GM21786 (cell line): ENCODE results near the gene COL27A1.

Experiments used
- ATAC-seq: cut with Tn5 transposase; IDR thresholded peaks from one replicate; pipeline ENCODE4 v1.9.1; 2021; ENCODE audit not compliant: unreplicated experiment

The COL27A1 gene

DNA sequence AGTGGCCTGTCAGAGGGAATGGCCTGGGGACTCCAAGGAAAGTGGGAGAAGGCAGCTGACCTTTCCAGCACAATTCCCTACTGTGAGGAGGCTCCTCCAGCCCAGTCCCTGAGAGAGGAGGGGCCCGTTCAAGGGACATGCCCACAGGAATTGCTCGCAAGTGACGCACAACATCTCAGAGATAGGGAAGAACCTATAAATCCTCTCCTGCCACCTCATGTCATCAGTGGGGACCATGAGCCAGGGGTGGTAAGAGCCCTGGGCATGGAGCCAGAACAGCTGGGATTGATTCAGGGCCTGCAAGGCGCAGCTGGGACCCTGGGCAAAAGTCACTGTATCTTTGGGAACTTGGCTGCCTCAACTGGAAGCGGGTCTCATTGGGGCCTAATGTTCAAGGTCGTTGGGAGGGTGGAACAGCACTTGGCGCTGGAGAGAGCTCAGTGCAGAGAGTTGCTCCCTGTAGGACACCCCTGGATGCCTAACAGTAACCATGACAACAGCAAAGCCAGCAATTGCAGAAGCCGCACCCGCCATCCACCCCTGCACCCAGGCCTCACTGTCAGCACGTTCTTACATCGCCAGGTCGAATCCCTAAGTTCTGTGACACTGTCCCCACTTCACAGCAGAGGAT, 126.3 kb downstream of the COL27A1 start:
- no peak for ATAC-seq

DNA sequence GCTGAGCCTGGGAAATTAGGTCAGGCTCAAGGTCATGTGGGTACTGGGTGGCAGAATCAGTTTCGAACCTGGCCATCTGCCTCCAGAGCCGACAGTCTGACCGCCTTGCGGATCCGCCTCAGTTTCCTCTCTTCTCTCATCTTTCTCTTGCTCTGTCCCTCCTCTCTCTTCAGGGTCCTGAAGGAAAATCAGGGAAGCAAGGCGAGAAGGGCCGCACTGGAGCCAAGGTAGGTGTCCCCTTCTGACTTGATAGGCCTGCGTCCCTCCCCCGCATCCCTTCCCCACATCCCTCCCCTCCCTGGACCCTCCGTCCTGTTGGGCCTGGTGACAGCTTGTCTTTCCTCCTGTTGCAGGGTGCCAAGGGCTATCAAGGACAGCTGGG, 126.8 kb downstream of the COL27A1 start:
- ATAC-seq = no peak

DNA sequence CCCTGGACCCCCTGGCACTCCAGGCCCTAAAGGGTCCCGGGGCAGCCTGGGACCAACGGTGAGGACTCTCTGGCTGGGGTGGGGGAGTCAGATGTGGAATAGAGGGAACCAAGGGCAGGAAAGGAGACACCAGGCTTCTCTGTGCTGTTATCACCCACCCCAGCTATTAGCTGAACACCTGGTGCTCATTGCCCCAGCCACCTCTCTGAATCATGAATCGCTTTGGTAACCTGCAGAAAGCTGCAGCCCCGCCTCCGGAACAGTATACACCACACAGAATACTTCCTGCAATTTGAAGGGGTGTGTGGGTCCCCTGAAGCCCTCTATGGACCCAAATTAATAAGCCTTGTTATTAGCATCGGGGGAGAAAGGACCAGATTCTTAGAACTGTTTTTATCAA, 127.2 kb downstream of the COL27A1 start:
- no peak for ATAC-seq

DNA sequence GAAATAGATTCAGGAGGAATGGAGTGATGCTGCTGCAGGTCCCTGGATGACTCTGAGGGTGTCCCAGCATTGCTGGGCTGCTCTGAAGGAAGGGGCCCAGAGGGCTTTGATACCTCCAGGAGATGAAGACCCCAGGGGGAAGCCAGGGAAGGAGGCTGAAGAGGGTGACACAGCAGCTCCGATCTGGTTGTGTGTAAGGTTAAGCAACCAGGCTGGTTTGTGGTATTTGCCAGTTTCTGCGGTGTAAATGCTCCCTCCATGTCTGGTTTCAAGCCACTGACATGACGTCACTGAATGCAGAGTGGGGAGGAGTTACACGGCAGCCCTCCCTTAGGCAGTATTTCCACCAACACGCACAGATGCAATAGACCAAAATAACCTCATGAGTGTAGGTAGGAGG, 127.6 kb downstream of the COL27A1 start:
- no peak for ATAC-seq

DNA sequence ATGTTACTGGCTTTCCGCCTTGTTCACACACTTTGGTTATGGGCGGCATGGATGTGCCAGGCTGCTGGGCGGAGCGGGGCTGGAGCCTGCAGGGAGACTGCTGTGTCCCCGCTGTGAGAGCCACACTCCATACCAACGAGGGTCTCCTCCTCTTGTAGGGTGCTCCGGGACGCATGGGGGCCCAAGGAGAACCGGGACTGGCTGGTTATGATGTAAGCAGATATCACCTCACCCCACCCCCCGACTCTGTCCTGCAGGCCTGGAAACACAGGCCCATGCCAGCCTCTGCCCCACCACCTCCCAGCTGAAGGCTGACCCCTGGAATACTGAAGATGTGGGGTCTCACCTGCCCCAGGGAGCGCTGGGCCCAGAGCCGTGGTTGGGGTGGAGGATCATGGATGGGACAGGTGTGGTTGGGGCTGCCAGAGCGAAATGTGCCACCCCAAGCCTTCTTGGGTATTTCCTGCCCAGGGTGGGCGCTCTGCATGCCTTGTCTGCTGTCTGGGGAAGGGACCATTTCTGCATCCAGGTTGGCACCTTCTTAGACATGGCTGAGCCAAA, 128.3 kb downstream of the COL27A1 start:
- ATAC-seq = no peak

DNA sequence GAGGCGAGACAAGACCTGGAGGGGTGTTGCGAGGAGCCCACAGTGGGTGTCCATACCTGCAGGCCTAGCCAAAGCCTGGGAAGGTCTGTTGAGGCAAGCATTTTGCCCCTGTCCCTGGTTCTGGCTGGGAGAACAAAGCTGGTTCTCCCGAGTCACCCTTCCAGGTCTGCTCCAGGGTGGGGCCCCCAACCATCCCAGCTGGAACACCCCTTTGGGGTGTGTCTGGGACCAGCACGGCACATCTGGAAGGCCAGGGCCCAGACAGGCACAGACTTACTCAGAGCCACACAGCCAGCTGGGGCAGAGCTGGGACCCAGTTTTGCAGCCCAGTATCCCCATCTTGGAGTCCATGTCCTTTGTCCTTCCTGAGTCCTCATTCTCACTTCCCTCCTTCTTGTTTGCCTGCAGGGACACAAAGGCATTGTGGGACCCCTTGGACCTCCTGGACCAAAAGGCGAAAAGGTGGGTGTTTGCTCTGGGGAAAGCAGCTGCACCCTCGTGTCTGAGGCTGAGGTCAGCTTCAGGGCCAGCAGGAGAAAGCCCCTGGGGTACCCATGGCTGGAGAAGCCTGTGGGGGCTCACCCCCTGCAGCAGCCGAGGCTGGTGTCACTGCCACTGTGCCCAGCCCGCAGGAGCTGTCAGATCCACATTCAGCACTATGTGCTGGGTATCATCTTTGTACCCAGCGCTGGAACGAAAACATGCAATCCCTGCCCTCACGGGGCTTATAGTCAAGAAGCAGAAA, 129.2 kb downstream of the COL27A1 start:
- no peak for ATAC-seq

DNA sequence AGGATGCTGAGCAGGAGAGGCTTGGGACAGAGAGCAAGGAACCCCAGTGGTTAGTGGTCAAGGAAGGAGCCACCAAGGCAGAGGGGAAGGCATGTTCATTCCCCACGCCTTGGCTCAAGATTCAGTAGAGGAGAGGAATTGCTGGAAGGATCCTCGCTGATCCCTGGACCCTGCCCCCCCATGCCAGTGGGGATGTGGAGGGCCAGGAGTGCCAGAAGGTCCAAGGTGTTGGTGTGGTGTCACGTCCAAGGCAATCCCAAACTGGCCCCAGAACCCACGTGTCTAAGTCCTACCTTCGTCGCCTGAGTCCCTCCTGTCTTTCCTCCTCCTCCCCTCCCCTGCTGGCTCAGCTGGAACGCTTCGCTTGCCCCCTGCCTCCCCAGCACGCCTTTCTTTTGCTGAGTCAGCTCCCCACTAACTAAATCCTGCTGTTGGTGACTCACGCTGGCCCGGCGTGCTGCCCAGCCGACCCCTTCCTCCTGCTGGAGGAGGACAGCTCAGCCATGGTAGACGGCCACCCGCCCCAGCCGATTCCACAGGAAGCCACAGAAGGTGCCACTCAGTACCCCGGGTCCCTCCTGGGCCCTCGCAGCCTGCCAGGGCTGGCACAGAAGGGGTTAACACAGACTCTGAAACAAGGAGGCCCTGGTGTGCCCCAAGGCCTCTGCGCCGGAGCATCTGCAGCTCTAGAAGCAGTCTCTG, 130.0 kb downstream of the COL27A1 start:
- ATAC-seq = no peak

DNA sequence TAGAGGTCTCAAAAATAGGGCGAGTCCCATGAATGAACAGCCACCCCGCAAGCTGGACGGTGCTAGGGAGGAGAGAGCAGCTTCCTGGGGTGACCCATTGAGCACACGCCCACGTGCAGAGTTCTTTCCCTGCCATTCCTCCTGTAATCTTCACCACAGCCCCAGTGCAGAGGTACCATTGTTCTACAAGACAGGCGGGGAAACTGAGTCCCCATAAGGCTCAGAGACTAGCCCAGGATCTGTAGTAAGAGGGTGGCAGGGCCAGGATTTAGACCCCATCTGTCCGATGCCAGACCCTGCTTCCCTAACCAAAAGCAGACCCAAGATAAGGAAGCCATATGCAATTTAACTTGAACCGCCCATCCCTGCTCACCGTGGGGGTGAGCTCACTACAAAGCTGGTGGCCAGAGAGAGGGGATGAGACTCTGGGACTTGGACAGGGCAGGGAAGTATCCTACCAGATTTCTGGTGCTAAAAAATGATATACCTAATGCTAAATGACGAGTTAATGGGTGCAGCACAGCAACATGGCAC, 130.9 kb downstream of the COL27A1 start:
- ATAC-seq = no peak

DNA sequence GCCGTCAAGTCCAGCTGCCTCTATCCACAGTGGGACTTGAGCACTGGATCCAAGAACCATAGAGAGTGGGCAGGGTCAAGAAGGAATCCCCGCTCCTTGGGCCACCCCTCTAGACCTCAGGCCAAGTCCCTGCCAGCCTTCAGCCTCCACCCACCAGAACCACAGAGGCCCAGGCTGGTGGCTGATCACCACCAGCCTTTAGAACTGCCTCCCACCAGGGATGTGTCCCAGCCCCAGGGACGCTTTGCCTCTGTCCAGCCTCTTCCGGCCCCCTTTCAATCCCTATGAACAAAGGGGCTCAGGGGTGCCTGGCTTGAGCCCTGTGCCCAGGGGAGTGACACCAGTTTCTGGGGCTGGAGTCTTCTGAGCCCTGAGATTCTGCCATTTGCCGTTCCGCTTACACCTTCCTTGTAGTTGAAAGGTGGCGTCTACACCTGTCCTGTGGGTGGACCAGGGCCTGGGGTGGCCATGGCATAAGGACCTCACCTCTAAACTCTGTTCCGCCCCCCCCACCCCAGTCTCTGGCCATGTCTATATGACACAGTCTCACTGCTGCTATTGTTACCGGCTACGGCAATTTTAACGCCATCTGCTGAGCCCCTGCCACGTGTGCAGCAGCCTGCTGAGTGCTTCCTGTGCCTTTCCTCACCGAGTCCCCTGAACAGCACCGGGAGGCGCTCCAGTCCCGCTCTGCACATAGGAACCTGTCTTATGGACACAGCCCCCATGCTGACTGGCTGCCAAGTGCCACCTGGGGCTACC, 131.8 kb downstream of the COL27A1 start:
- no peak for ATAC-seq

DNA sequence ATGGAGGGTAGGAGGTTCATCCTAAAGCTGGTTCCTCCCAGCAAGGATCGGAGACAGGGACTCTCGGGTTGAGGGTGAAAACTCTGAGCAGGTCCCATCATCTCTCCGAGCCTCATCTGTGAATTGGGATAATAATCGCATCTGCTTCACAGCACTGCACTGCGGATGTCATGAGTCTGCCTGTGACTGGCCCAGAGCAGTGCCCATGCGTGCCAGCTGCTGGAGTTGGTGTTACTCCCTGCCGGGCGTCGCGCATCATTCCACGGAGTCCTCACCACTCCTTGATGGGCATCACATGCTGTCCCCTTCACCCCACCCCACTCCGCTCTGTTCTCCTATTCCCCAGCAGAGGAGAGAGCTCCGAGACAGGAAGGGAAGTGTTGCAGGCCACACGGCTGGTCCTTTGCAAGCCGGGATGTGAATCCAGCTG, 132.4 kb downstream of the COL27A1 start:
- no peak for ATAC-seq

DNA sequence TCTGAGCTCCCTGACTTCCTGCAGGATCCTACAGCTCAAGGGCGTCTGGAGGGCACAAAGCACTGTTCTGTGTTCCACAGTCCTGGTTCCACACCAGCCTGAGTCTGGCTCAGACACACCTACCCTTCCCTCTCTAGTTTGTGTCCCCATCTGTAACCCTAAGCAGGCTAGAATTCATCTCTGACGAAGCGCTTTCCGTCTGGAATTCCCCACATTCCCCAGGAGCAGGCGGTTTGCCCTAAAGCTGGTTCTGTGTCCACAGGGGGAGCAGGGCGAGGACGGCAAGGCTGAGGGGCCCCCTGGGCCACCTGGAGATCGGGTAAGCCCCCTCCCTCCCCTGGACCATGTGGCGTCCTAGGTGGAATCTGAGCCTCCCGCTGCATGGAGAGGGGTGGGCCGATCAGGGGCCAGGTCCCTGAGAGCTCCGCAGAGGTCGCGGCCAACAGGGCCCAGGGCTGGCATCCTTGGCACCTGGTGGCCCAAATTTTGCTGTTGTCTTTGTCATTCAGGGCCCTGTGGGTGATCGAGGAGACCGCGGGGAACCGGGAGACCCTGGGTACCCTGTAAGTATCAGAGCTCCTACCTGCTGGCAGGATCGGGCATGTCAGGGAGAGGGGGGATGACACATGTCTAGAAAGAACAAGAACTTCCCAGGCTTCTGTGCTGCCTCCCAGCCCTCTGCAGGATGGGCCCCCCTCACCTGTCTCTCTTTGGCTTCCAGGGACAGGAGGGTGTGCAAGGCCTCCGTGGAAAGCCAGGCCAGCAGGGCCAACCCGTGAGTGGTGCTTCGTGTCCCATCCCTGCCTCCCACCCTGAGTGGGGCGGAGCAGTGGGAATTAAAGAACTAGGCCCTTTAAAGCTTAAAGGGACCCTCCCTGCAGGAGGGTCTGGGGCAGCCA, 133.1 kb downstream of the COL27A1 start:
- no peak for ATAC-seq

DNA sequence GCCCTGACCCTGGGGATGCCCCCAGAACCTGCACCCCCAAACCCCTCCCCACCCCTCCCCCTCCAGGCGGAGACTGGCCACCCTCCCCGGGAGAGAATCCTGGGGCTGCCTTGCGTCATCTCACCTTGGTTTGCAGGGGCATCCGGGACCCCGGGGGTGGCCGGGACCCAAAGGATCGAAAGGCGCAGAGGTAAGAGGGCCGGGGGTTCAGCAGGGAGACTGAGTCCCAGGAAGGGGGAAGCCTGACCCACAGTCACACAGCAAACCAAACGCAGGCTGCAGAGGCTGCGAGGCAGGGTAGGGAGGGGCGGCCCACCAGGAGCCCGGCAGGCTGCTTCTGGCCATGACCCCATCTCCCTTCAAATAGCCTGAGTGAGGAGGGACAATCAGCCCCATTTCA, 133.8 kb downstream of the COL27A1 start:
- no peak for ATAC-seq

DNA sequence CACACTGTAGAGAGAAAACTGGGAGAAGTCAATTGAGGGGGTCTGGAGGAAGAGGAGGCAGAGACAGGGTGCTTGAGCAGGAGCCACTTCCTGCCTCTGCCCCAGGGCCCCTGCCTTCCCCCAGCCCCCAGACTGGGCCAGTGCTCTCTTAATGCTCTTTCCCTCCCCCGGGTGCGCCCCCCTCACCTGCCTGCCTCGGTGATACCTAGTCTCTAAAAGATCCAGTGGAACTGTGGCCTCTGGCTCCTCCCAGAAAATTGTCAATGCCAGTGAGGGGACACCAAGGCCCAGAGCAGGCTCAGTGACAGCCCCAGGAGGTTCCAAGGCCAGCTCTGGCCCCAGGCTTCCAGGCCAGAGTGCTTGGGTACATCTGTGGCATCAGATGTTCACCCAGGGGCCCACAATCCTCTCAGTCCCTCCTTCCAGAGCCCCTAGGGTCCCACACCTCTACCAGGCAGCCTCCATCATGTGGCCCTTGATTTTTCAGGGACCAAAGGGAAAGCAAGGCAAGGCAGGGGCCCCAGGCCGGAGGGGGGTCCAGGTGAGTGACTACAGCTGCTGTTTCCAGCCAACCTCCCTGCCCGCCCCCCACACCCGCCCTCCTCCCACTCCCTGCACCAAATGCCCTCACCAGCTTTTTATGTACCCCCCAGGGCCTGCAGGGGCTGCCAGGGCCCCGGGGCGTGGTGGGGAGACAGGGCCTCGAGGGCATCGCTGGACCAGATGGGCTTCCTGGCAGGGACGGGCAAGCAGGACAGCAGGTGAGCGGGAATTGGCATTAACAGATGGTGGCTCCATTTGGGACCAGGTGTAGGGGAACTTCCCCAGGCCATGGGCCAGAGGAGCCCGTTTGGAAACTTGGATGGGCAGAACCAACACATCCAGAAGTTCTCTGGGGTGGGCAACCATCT, 134.5 kb downstream of the COL27A1 start:
- ATAC-seq = no peak

DNA sequence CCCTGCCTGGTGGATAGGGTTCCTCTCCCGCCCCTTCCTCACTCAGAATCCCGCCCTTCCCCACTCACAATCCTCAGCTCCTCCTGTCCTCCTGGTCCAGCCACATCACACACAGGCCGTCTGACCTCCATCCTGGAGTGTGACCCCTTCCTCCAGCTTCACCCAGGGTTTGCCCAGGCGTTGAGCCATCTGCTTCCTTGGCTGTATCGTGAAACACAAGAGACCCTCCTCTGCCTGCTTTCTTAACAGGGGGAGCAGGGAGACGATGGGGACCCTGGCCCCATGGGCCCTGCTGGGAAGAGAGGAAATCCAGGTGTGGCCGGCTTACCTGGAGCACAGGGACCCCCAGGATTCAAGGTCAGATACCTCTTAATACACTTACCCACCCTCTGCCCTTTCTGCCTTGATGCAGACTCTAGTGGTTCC, 135.2 kb downstream of the COL27A1 start:
- ATAC-seq = no peak

DNA sequence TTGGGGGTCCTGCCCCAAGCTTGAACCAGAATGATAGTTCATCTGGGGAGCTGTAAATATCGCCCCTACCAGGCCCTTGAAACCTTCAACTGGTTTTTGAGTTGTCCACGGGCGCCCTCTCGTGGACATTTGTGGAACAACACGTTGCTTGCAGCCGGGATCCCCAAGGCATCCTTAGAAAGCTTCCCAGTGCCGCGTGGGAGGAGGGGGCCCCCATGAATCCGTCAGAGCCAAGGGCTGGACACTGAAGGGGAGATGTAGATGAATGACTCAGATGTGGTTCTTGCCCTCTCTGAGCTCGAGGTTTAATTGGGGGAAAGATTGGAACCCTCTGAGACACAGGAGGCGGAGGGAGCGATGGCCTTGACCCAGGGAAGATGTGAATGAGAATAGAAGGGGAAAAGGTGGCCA, 135.7 kb downstream of the COL27A1 start:
- no peak for ATAC-seq

DNA sequence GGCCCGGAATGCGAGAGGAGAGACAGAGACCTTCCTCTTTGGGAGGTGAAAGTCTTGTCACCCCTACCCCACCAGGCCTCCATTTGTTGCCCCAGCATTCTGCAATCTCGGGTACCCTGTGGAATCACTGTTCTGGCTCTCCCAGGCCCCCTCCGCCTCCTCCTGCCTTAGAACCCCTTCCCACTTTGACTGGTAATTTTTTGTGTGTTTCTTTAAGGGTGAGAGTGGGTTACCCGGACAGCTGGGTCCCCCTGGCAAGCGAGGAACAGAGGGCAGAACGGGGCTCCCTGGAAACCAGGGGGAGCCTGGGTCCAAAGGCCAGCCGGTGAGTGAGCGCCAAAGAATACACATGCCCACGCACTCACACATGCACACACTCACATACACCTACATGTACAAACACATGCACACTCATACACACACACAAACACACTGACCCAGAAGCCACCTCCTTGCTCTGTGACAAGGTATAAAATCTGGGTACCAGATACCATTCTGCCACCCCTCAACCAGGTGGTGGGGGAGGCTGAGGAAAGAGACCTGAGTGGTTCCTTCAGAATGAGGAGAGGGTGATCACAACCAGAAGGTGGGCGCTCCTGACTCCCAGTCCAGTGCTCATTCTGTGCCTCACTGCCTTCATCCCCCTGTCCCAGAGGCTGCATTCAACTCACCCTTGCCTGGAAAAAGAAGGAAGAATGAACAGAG, 136.7 kb downstream of the COL27A1 start:
- no peak for ATAC-seq

DNA sequence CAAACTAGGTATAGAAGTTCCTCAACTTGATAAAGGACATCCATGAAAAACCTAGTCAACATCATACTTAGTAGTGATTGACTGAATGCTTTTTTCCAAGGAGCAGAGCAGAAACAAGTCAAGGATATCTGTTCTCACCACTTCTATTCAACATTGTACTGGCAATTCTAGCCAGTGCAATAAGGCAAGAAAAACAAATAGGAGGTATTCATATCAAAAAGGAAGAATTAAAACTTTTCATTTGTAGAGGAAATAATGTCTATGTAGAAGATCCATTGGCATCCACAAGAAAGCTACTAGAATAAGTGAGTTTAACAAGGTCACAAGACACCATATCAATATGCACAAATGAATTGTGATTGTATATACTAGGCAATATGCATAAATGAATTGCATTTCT, 139.3 kb downstream of the COL27A1 start:
- ATAC-seq = no peak

DNA sequence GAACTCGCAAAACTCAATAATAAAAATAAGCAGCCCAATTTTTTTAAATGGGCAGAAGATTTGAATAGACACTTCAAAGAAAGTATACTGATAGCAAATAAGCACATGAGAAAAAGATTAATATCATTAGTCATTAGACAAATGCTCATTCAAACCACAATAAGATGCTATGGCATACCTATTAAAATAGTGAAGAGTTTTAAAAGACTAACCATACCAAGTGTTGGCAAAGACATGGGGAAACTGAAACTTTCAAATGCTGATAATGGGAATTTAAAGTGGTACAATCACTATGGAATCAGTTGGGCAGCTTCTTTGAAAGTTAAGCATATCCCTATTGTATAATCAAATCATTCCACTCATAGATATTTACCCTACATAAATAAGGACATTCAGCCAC, 141.0 kb downstream of the COL27A1 start:
- ATAC-seq = no peak
